GM21423 (cell line): ENCODE measurements around the gene FANCG.

Experiments
- ATAC-seq: cut with Tn5 transposase; IDR thresholded peaks from one replicate; pipeline ENCODE4 v1.9.1; 2021; ENCODE audit warnings: mild to moderate bottlenecking, moderate library complexity; ENCODE audit not compliant: unreplicated experiment

Gene FANCG

DNA sequence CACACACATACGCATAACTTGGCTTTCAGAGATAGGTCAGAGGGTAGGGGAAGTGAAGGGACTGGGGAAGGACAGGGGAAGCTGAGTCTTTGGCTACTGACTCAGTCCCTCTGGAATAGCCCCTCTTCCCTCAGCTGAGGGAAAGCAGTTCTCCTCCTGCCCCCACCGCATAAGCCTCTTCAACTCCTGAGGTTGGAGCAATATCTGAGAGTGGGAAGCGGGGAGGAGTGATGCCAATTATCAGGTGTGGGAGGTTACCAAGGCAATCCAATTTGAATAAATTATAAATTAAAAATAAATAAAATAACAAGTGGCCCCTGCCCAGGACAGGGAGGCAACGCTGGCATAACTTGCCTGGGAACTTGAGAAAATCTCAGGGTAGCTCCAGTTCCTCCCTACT, 24.8 kb upstream of the FANCG start:
- ATAC-seq, result no peak

DNA sequence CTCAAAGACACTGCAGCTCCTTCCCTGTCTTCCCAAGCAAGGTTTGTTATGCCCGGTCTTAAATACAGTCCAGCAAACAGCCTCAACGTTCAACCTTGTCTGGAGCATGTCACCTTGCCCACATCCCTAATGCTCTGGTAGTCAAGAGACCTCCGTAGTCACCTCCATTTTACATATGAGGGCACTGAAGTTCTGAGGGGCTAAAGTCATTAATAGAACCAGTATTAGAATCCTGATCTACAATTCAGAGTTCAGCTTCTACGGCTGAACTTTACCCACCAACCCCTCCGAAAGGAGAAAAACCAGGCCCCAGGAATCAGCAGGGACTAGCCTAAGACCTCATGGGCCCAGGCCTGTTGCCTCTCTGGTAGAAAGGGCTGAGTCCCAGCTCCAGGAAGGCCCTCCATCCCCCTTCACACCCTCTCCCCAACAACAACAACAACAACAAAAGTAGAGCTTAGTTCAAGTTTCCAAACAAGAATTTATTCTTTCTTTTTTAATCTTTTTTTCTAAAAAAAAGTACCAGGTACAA, 24.0 kb upstream of the FANCG start:
- ATAC-seq, result no peak

GRCh38 chr9:35102769-35103659, 23.3 kb upstream of the FANCG start, which contains the start of gene STOML2:
STOML2 (minus strand) TSS chr9:35103131; CDS start chr9:35103094, 37 bp downstream.
- ATAC-seq, result peak; percentile 93

GRCh38 chr9:35102465-35102768, 22.7 kb upstream of the FANCG start:
- no peak for ATAC-seq

DNA sequence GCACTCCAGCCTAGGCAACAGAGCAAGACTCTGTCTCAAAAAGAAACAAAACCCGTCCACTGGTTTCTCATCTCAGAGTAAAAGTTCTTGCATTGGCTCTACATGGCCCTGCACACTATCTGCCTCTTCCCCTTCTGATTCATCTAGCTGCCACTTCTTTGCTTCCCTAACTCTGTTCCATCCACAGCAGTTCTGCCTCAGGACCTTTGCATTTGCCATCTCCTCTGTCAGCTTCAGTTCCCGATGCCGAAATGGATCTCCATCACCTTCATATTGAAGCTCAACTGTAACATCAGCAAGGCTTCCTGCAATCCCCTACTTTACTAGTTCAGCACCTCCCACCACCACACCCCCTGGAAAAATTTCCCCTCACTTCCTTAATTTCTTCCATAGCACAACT, 17.8 kb upstream of the FANCG start:
- ATAC-seq, result no peak

DNA sequence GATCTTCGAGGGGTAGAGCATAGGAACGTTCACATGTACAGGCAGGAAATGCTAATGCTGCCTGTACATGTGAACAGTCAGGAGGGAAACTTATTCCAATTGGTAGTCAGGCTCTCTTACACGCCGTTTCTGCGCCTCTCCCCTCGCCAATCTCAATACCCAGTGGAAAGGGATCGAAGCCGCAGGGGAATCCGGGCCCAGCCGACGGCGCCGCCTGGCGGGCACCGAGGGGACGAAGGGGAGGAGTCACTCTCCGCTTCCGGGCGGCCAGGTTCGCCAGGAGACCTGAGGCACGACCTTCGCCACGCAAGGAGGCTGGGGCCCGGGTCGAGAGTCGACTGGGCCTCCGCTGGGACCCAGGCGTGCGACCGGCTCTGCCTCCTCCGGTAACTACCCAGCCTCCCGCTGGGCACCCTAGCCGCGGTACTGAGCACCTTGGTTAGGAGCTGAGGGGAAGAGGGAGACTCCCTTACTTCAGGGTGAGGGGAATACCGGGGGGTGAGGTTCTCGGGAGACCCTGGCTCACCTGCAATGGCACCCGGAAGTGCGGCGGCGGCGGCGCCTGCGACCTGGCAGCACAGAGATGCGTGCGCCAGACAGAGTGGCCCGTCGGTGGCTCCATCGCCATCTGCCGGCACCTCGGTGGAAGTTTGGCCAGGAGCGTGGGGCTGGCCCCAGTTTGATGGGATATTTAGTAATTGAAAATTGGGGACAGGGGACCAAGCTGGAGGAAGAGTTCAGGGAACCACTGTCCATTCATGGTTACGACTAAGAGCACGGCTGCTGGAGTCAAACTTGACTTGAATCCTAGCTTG, 16.5 kb upstream of the FANCG start, which contains the start of gene PIGO:
Gene PIGO (minus strand): TSS at position 557 of the 815 bp plus-strand sequence. CDS start 1,026 bp downstream, outside the sequence.
- ATAC-seq, result peak; percentile 82

DNA sequence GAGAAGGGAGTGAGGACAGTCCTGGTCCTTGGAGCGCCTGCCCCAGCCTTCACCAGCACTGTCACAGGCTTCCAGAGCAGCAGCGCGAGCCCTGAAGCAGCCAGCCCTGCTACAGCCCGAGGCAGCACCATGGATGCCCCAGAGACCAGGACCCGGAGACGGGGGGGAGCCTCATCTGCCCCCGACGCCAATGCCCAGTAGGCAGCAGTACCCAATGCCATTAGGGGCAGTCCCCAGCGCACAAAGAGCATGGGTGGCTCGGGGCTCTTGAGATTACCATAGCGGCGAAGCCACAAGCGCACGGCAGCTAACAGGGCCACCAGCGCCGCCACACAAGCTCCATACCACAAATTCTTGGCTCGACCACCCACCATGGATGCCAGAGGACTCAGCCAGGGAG, 11.8 kb upstream of the FANCG start:
- no peak for ATAC-seq

GRCh38 chr9:35089434-35089833, 9.7 kb upstream of the FANCG start:
- no peak for ATAC-seq

GRCh38 chr9:35085078-35085477, 5.3 kb upstream of the FANCG start:
- no peak for ATAC-seq

GRCh38 chr9:35079041-35079425, 709 bp downstream of the FANCG start:
- no peak for ATAC-seq

DNA sequence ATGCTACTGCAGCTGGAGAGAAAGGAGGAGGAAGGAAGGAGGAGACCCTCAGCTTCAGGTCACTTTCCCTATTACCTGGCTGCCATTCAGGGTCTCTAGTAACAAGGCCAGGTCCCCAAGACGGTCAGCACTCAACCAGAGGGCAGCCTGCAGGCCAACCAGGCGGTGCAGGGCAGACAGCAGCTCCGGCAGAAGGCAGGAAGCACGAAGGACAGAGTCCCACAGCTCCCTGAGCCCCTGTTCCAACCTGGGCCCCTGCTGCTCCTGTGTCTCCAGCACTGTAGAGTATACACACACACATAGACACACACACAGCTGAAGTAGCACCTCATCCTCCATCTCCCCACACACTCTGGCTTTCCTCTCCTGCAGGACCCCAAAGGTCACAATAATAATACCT, 1.7 kb downstream of the FANCG start:
- no peak for ATAC-seq

DNA sequence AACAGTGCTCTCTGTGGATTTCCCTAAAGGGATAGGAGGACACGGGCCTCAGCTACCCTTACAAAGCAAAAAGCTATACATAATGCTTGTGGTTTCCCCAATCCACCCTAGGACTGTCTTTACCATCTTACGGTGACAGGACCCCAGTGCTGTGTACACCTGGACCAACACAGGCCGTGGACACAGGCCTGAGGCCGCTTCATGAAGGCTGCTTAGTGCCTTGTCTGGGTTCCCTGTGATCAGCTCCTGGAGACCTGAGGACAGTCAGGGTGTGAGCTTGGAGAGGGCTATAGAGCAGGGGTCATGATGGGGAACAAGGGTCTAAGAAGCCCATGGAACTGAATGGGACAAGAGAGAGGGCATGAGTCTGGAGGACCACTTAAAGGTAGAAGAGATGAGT, 2.9 kb downstream of the FANCG start:
- ATAC-seq, result no peak

GRCh38 chr9:35075358-35075757, 4.4 kb downstream of the FANCG start:
- no peak for ATAC-seq

DNA sequence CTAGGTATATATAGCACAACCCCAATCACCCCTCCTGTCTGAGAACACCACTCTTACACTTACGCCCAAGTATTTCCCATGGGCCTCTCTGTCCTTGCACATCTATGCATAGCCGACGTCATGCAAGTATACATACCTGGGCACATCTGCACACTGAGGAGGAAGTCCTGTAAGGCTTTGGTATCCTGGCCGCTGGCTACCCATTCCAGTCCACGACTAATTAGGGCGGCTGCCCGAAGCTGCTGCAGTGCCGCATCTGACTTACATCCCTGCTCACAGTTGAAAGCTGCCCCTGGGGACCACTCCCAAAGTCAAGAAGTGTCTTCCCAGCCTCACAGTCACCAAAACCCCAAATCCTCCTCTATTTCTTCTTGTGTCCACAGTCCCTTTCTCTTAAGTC, 5.0 kb downstream of the FANCG start:
- no peak for ATAC-seq

DNA sequence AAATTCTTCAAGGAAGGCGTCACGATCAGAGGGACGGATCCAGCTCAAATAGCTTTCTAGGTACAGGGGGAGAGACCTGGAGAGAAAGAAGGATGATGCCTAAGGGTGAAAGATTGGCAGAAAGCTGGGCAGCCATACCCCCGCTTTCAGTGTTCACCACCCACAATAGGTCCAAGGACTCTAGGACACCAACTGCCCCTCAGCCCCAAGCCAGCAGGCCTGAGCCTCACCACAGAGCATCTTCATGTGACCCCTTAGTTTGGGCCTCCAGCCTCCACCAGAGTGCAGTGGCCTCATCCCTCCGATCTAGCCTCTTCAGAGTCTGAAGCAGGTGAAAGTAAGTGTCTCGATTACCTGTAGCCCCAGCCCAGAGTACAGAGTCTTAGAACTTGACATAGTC, 5.6 kb downstream of the FANCG start:
- ATAC-seq, result no peak

- ATAC-seq, result no peak
These were observed 6.5 kb downstream of the FANCG start for GRCh38 chr9:35073279-35073612.

DNA sequence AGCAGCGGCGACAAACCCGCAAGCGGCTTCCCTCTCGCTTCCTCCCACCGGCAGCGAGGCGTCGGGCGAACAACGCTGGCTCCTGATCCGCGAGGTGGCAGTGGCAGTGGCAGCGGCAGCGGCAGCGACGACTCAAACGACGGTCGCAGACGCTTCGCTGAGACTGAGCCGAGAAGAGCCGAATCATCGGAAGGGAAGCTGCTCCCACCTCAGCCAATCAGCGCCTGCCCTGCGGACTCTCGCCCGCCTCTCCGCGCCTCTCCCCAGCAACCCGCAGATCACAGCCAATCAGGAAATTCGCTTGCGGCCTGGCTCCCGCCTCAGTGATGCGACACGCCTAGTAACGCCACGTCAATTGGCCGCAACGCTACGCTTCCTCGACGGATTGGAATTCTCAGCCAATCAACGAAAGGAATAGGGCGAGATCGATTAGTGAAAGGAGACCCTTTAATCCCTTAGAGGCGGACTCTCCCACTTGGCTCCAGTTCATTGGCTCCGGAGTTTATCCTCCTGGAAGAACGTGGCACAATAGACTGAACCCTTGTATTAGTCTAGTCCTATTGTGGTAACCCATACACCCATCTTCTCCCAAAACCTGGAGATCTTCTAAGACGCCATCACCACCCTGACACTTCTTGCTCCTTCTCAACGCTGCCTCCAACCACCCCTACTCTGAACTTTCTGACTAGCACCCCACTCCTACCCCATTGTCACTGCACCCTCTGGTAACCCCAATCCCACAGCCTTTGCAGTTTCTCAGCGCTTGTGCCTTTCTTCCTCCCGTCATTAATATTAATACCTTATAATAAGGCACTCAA, 7.1 kb downstream of the FANCG start, which contains the start of gene VCP:
Gene VCP (minus strand): TSS at position 165 of the 818 bp plus-strand sequence. CDS start 272 bp downstream, outside the sequence.
- peak; percentile 81 for ATAC-seq

DNA sequence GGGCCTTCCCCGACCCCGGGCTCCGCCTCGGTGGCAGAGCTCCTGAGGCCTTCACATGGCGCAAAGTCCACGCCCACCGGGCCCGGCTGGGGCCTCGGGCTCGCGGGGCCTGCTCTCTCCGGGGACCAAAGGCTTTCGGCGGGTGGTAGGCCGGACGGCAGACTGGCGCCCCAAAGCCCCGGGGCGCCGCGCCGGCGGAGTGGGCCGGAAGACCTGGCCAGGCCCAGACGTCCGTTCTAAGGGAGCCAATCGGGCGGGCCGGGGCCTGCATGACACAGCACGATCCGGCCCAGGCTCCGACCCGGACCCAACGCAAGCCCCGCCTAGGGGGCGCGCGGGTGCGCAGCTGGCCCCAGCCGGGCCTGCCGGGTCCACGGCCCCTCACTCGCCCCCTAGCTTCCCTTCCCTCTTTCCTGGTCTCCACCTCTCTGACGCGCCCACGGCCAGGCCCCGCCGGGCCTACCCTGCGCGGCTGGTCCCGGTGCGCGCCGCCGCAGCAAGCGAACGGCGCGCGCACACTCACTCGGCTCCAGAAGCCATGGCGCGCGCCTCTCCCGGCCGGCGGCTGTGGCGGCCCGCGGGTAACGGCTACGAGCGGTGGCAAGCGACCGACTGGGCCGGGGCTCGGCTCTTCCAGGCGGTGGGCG, 7.8 kb downstream of the FANCG start:
- ATAC-seq, result peak; percentile 51

- ATAC-seq, result no peak
These were observed 8.6 kb downstream of the FANCG start for GRCh38 chr9:35070823-35071813.
